Measurements from ENCODE around the gene KRT13. TPM values are rescaled to one million over a fixed set of nuclear protein-coding genes. Genes with fewer than 3 reads are reported as not detected.

The KRT13 gene
- total and polyA plus RNA-seq, 4 donors = 0.13 to 3.7 (median 2.8) TPM; not detected in 1

DNA sequence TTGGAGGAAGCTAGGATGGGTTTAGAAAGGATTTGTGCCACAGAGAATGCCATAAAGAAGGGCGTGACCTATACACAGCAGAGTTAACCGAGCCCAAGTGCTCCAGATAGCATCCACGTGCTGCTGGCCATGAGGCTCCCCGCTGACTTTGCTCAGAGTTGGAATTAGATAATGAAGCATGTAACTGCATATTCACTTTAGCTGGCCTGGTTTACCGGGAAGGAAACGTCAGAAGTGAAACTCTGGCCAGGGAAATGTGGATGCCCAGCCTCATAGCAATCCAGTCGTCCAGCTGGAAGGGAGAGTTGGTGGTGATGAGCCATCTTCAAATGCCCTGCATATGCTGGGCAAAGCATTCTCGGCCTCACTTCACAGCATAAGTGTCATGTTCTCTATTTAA lies 30.5 kb downstream of the KRT13 start (continued):
- TF ChIP-seq, protein P1, sequence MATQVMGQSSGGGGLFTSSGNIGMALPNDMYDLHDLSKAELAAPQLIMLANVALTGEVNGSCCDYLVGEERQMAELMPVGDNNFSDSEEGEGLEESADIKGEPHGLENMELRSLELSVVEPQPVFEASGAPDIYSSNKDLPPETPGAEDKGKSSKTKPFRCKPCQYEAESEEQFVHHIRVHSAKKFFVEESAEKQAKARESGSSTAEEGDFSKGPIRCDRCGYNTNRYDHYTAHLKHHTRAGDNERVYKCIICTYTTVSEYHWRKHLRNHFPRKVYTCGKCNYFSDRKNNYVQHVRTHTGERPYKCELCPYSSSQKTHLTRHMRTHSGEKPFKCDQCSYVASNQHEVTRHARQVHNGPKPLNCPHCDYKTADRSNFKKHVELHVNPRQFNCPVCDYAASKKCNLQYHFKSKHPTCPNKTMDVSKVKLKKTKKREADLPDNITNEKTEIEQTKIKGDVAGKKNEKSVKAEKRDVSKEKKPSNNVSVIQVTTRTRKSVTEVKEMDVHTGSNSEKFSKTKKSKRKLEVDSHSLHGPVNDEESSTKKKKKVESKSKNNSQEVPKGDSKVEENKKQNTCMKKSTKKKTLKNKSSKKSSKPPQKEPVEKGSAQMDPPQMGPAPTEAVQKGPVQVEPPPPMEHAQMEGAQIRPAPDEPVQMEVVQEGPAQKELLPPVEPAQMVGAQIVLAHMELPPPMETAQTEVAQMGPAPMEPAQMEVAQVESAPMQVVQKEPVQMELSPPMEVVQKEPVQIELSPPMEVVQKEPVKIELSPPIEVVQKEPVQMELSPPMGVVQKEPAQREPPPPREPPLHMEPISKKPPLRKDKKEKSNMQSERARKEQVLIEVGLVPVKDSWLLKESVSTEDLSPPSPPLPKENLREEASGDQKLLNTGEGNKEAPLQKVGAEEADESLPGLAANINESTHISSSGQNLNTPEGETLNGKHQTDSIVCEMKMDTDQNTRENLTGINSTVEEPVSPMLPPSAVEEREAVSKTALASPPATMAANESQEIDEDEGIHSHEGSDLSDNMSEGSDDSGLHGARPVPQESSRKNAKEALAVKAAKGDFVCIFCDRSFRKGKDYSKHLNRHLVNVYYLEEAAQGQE (IDR thresholded peaks at IDR 0.05) = no peak
- TF ChIP-seq EGR1 (IDR thresholded peaks at IDR 0.05; ENCODE audit: low read depth in 2 of 2) = no peak

DNA sequence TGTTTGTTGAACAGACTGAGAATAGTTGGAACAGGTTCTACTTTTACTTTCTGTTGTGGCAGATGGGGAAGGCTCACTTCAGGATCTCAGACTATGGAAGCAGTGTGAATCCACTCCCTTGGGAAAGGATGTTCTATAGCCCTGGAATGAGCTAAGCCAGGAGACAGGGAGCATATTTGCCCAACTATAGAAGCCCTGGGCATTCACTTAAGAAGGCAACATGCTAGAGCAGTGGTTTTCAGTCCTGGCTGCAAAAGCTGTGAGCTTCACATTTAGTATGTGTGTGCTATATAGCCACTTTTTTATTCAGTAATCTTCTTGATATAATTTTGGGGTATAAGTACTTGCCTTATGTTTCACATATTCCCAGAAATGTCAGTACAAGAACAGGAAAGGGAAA lies 37.1 kb downstream of the KRT13 start:
- Histone ChIP-seq H3K36me3 (ENCODE audit: control insufficient read depth in 4 of 4, insufficient read depth in 3 of 4, low read depth in 1 of 4, low read length in 3 of 4) (no peaks in the 10 kb centered on the region), H3K9ac (ENCODE audit: low read depth in 1 of 2, low read length in 2 of 2) (no peak overlapping the region), H3K4me3 (ENCODE audit: low read depth in 1 of 3, low read length in 3 of 3) (no peak overlapping the region), H3K27ac (ENCODE audit: low read depth in 1 of 2, low read length in 2 of 2) (no peak overlapping the region), H3K9me3 (ENCODE audit: control insufficient read depth in 4 of 4, low read length in 3 of 4) (peaks cover 0 to 4% (median 0%) of the 10 kb centered on the region in 4 donors), H3K4me1 (ENCODE audit: control insufficient read depth in 4 of 4, insufficient read depth in 4 of 4, low read length in 3 of 4) (no peaks in the 10 kb centered on the region), H3K27me3 (ENCODE audit: control insufficient read depth in 4 of 4, insufficient read depth in 4 of 4, low read length in 3 of 4) (no peaks in the 10 kb centered on the region)
- no peak for DNase-seq (ENCODE audit: low spot score)
- TF ChIP-seq, protein P1 (IDR thresholded peaks at IDR 0.05) = no peak
- TF ChIP-seq, protein P2, sequence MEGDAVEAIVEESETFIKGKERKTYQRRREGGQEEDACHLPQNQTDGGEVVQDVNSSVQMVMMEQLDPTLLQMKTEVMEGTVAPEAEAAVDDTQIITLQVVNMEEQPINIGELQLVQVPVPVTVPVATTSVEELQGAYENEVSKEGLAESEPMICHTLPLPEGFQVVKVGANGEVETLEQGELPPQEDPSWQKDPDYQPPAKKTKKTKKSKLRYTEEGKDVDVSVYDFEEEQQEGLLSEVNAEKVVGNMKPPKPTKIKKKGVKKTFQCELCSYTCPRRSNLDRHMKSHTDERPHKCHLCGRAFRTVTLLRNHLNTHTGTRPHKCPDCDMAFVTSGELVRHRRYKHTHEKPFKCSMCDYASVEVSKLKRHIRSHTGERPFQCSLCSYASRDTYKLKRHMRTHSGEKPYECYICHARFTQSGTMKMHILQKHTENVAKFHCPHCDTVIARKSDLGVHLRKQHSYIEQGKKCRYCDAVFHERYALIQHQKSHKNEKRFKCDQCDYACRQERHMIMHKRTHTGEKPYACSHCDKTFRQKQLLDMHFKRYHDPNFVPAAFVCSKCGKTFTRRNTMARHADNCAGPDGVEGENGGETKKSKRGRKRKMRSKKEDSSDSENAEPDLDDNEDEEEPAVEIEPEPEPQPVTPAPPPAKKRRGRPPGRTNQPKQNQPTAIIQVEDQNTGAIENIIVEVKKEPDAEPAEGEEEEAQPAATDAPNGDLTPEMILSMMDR (IDR thresholded peaks at IDR 0.05; ENCODE audit: low read depth, low read length, missing input control) = no peak
- no peak for TF ChIP-seq RXRA (IDR thresholded peaks at IDR 0.05)
- no peak for TF ChIP-seq HNF4A (conservative IDR thresholded peaks at IDR 0.05)
- no peak for TF ChIP-seq SP1 (IDR thresholded peaks at IDR 0.05)
- no peak for TF ChIP-seq HNF4G (IDR thresholded peaks at IDR 0.05)
- no peak for TF ChIP-seq GABPA (IDR thresholded peaks at IDR 0.05 in 1 of 2, conservative IDR thresholded peaks at IDR 0.05 in 1 of 2)
- TF ChIP-seq, protein P3, sequence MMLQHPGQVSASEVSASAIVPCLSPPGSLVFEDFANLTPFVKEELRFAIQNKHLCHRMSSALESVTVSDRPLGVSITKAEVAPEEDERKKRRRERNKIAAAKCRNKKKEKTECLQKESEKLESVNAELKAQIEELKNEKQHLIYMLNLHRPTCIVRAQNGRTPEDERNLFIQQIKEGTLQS (IDR thresholded peaks at IDR 0.05) = no peak
- TF ChIP-seq FOXA2 (IDR thresholded peaks at IDR 0.05) = no peak
- TF ChIP-seq NR2F2 (IDR thresholded peaks at IDR 0.05) = no peak
- no peak for TF ChIP-seq JUND (IDR thresholded peaks at IDR 0.05)
- no peak for TF ChIP-seq YY1 (IDR thresholded peaks at IDR 0.05)
- TF ChIP-seq RAD21 (IDR thresholded peaks at IDR 0.05) = no peak
